Measurements from ENCODE around the gene CCDC107. TPM values are rescaled to one million over a fixed set of nuclear protein-coding genes. Genes with fewer than 3 reads are reported as not detected.

The CCDC107 gene
- total RNA-seq, 1 donor from 2014 or later: 11.0 TPM

GRCh38 chr9:35657546-35658136 lies 451 bp upstream of the CCDC107 start, which contains the start of gene RMRP:
Gene RMRP (minus strand): TSS chr9:35658019.
- no peaks in the 10 kb centered on the region for H3K27me3 ChIP-seq (ENCODE audit: control insufficient read depth in 3 of 3, insufficient read depth in 3 of 3, low read length in 3 of 3)
- H3K4me1 ChIP-seq (ENCODE audit: control insufficient read depth in 3 of 3, insufficient read depth in 3 of 3, low read length in 3 of 3): peaks cover 26 to 44% (median 28%) of the 10 kb centered on the region in 3 donors

GRCh38 chr9:35658968-35659220 lies 802 bp downstream of the CCDC107 start:
- peak overlapping the region; percentile 76 to 91 (median 90) for H3K4me3 ChIP-seq (ENCODE audit: low read length in 3 of 3)
- peak overlapping the region; percentile 99 for H3K27ac ChIP-seq (ENCODE audit: low read depth, low read length)
- peaks cover 9 to 11% (median 11%) of the 10 kb centered on the region in 3 donors for H3K36me3 ChIP-seq (ENCODE audit: control insufficient read depth in 3 of 3, insufficient read depth in 3 of 3, low read length in 3 of 3)
- H3K4me1 ChIP-seq (ENCODE audit: control insufficient read depth in 3 of 3, insufficient read depth in 3 of 3, low read length in 3 of 3): peaks cover 28 to 44% (median 28%) of the 10 kb centered on the region in 3 donors
- peak overlapping the region; percentile 95 to 99 (median 99) for H3K9ac ChIP-seq (ENCODE audit: low read depth in 1 of 3, low read length in 3 of 3)
- no peaks in the 10 kb centered on the region for H3K27me3 ChIP-seq (ENCODE audit: control insufficient read depth in 3 of 3, insufficient read depth in 3 of 3, low read length in 3 of 3)
- H3K9me3 ChIP-seq (ENCODE audit: control insufficient read depth in 3 of 3, low read length in 3 of 3): no peaks in the 10 kb centered on the region

More at GRCh38 chr9:35657546-35658136, 451 bp upstream of the CCDC107 start, which contains the start of gene RMRP:
- Histone ChIP-seq H3K9me3 (ENCODE audit: control insufficient read depth in 3 of 3, low read length in 3 of 3) (no peaks in the 10 kb centered on the region), H3K27ac (ENCODE audit: low read depth, low read length) (peak within 1 kb of the TSS; percentile 99), H3K9ac (ENCODE audit: low read depth in 1 of 3, low read length in 3 of 3) (peak within 1 kb of the TSS; percentile 95 to 99 (median 99)), H3K36me3 (ENCODE audit: control insufficient read depth in 3 of 3, insufficient read depth in 3 of 3, low read length in 3 of 3) (peaks cover 9 to 11% (median 11%) of the 10 kb centered on the region in 3 donors), H3K4me3 (ENCODE audit: low read length in 3 of 3) (peak within 1 kb of the TSS; percentile 76 to 91 (median 90))

GRCh38 chr9:35659340-35659739 lies 1.2 kb downstream of the CCDC107 start:
- no peaks in the 10 kb centered on the region for H3K9me3 ChIP-seq (ENCODE audit: control insufficient read depth in 3 of 3, low read length in 3 of 3)
- peak overlapping the region in 2 of 3 donors; percentile 41 to 91 for H3K4me3 ChIP-seq (ENCODE audit: low read length in 3 of 3)
- peak overlapping the region; percentile 99 for H3K27ac ChIP-seq (ENCODE audit: low read depth, low read length)
- H3K9ac ChIP-seq (ENCODE audit: low read depth in 1 of 3, low read length in 3 of 3): peak overlapping the region; percentile 95 to 99 (median 99)
- peaks cover 28 to 46% (median 30%) of the 10 kb centered on the region in 3 donors for H3K4me1 ChIP-seq (ENCODE audit: control insufficient read depth in 3 of 3, insufficient read depth in 3 of 3, low read length in 3 of 3)
- peaks cover 9 to 11% (median 11%) of the 10 kb centered on the region in 3 donors for H3K36me3 ChIP-seq (ENCODE audit: control insufficient read depth in 3 of 3, insufficient read depth in 3 of 3, low read length in 3 of 3)
- no peaks in the 10 kb centered on the region for H3K27me3 ChIP-seq (ENCODE audit: control insufficient read depth in 3 of 3, insufficient read depth in 3 of 3, low read length in 3 of 3)

GRCh38 chr9:35660966-35661415 lies 2.9 kb downstream of the CCDC107 start:
- H3K9me3 ChIP-seq (ENCODE audit: control insufficient read depth in 3 of 3, low read length in 3 of 3): no peaks in the 10 kb centered on the region
- peak overlapping the region; percentile 33 to 68 (median 66) for H3K9ac ChIP-seq (ENCODE audit: low read depth in 1 of 3, low read length in 3 of 3)
- no peaks in the 10 kb centered on the region for H3K27me3 ChIP-seq (ENCODE audit: control insufficient read depth in 3 of 3, insufficient read depth in 3 of 3, low read length in 3 of 3)
- H3K27ac ChIP-seq (ENCODE audit: low read depth, low read length): peak overlapping the region; percentile 99
- H3K36me3 ChIP-seq (ENCODE audit: control insufficient read depth in 3 of 3, insufficient read depth in 3 of 3, low read length in 3 of 3): peaks cover 9 to 11% (median 11%) of the 10 kb centered on the region in 3 donors
- H3K4me3 ChIP-seq (ENCODE audit: low read length in 3 of 3): peak overlapping the region in 1 of 3 donors; percentile 22
- H3K4me1 ChIP-seq (ENCODE audit: control insufficient read depth in 3 of 3, insufficient read depth in 3 of 3, low read length in 3 of 3): peaks cover 37 to 58% (median 42%) of the 10 kb centered on the region in 3 donors

GRCh38 chr9:35661756-35662350 lies 3.8 kb downstream of the CCDC107 start:
- H3K4me1 ChIP-seq (ENCODE audit: control insufficient read depth in 3 of 3, insufficient read depth in 3 of 3, low read length in 3 of 3): peaks cover 37 to 58% (median 42%) of the 10 kb centered on the region in 3 donors
- H3K36me3 ChIP-seq (ENCODE audit: control insufficient read depth in 3 of 3, insufficient read depth in 3 of 3, low read length in 3 of 3): peaks cover 9 to 11% (median 11%) of the 10 kb centered on the region in 3 donors
- peak overlapping the region in 2 of 3 donors; percentile 7 to 66 for H3K9ac ChIP-seq (ENCODE audit: low read depth in 1 of 3, low read length in 3 of 3)
- no peaks in the 10 kb centered on the region for H3K27me3 ChIP-seq (ENCODE audit: control insufficient read depth in 3 of 3, insufficient read depth in 3 of 3, low read length in 3 of 3)
- H3K27ac ChIP-seq (ENCODE audit: low read depth, low read length): no peak overlapping the region
- no peaks in the 10 kb centered on the region for H3K9me3 ChIP-seq (ENCODE audit: control insufficient read depth in 3 of 3, low read length in 3 of 3)
- H3K4me3 ChIP-seq (ENCODE audit: low read length in 3 of 3): no peak overlapping the region

GRCh38 chr9:35662437-35662836 lies 4.3 kb downstream of the CCDC107 start:
- Histone ChIP-seq H3K4me1 (ENCODE audit: control insufficient read depth in 3 of 3, insufficient read depth in 3 of 3, low read length in 3 of 3) (peaks cover 32 to 52% (median 38%) of the 10 kb centered on the region in 3 donors), H3K36me3 (ENCODE audit: control insufficient read depth in 3 of 3, insufficient read depth in 3 of 3, low read length in 3 of 3) (peaks cover 9 to 11% (median 11%) of the 10 kb centered on the region in 3 donors), H3K9ac (ENCODE audit: low read depth in 1 of 3, low read length in 3 of 3) (no peak overlapping the region), H3K4me3 (ENCODE audit: low read length in 3 of 3) (no peak overlapping the region), H3K27ac (ENCODE audit: low read depth, low read length) (no peak overlapping the region), H3K9me3 (ENCODE audit: control insufficient read depth in 3 of 3, low read length in 3 of 3) (no peaks in the 10 kb centered on the region), H3K27me3 (ENCODE audit: control insufficient read depth in 3 of 3, insufficient read depth in 3 of 3, low read length in 3 of 3) (no peaks in the 10 kb centered on the region)

- Histone ChIP-seq H3K4me3 (ENCODE audit: low read length in 3 of 3) (peak within 1 kb of the TSS; percentile 70 to 80 (median 75)), H3K9me3 (ENCODE audit: control insufficient read depth in 3 of 3, low read length in 3 of 3) (no peaks in the 10 kb centered on the region), H3K36me3 (ENCODE audit: control insufficient read depth in 3 of 3, insufficient read depth in 3 of 3, low read length in 3 of 3) (peaks cover 9 to 11% (median 11%) of the 10 kb centered on the region in 3 donors), H3K27ac (ENCODE audit: low read depth, low read length) (peak within 1 kb of the TSS; percentile 36), H3K27me3 (ENCODE audit: control insufficient read depth in 3 of 3, insufficient read depth in 3 of 3, low read length in 3 of 3) (no peaks in the 10 kb centered on the region), H3K9ac (ENCODE audit: low read depth in 1 of 3, low read length in 3 of 3) (peak within 1 kb of the TSS; percentile 66 to 80 (median 68)), H3K4me1 (ENCODE audit: control insufficient read depth in 3 of 3, insufficient read depth in 3 of 3, low read length in 3 of 3) (peaks cover 20 to 38% (median 26%) of the 10 kb centered on the region in 3 donors)
Measured at GRCh38 chr9:35664531-35665470, 6.7 kb downstream of the CCDC107 start, which contains the start of gene ARHGEF39. Gene ARHGEF39 (minus strand): TSS chr9:35665195. CDS start chr9:35665169, 26 bp downstream.

GRCh38 chr9:35665471-35665818 lies 7.4 kb downstream of the CCDC107 start:
- H3K36me3 ChIP-seq (ENCODE audit: control insufficient read depth in 3 of 3, insufficient read depth in 3 of 3, low read length in 3 of 3): peaks cover 5 to 6% (median 6%) of the 10 kb centered on the region in 3 donors
- H3K27ac ChIP-seq (ENCODE audit: low read depth, low read length): peak overlapping the region; percentile 36
- H3K4me1 ChIP-seq (ENCODE audit: control insufficient read depth in 3 of 3, insufficient read depth in 3 of 3, low read length in 3 of 3): peaks cover 15 to 33% (median 22%) of the 10 kb centered on the region in 3 donors
- H3K9me3 ChIP-seq (ENCODE audit: control insufficient read depth in 3 of 3, low read length in 3 of 3): no peaks in the 10 kb centered on the region
- H3K4me3 ChIP-seq (ENCODE audit: low read length in 3 of 3): peak overlapping the region; percentile 70 to 80 (median 75)
- H3K9ac ChIP-seq (ENCODE audit: low read depth in 1 of 3, low read length in 3 of 3): peak overlapping the region; percentile 66 to 80 (median 68)
- H3K27me3 ChIP-seq (ENCODE audit: control insufficient read depth in 3 of 3, insufficient read depth in 3 of 3, low read length in 3 of 3): no peaks in the 10 kb centered on the region

GRCh38 chr9:35666045-35666444 lies 8.0 kb downstream of the CCDC107 start:
- no peak overlapping the region for H3K27ac ChIP-seq (ENCODE audit: low read depth, low read length)
- peaks cover 9 to 27% (median 16%) of the 10 kb centered on the region in 3 donors for H3K4me1 ChIP-seq (ENCODE audit: control insufficient read depth in 3 of 3, insufficient read depth in 3 of 3, low read length in 3 of 3)
- H3K27me3 ChIP-seq (ENCODE audit: control insufficient read depth in 3 of 3, insufficient read depth in 3 of 3, low read length in 3 of 3): no peaks in the 10 kb centered on the region
- no peaks in the 10 kb centered on the region for H3K9me3 ChIP-seq (ENCODE audit: control insufficient read depth in 3 of 3, low read length in 3 of 3)
- no peak overlapping the region for H3K4me3 ChIP-seq (ENCODE audit: low read length in 3 of 3)
- H3K36me3 ChIP-seq (ENCODE audit: control insufficient read depth in 3 of 3, insufficient read depth in 3 of 3, low read length in 3 of 3): peaks cover 0 to under 1% (median under 1%) of the 10 kb centered on the region in 3 donors
- H3K9ac ChIP-seq (ENCODE audit: low read depth in 1 of 3, low read length in 3 of 3): no peak overlapping the region

Measured in skeletal muscle tissue (tissue), 4 donors.